Panc1 (cell line): Measurements from ENCODE around the gene MRPL20. TPM values are rescaled to one million over a fixed set of nuclear protein-coding genes. Genes with fewer than 3 reads are reported as not detected.
A peak's percentile ranks its signal among the peaks of the same experiment; 100 is the strongest.

ENCODE experiments used
- ATAC-seq: fragments of 200-7000 bp; cut with Tn5 transposase; 2 replicates; pipeline ENCODE4 v1.9.1; 2020; ENCODE audit warnings: mild to moderate bottlenecking, moderate library complexity
- BruUV-seq: library from RNA; stranded (reverse); fragments of 400-500 nt; replicated peaks from 2 replicates; lab custom pipeline; 2021; lab: Mats Ljungman, UMichigan
- CTCF ChIA-PET: fragments of 300-600 bp; sonication (Branson Sonifier 250); formaldehyde crosslinking; loops from one replicate; lab custom pipeline; 2022; ENCODE audit warnings: antibody characterized with exemption; lab: Charles Lee
- POLR2A ChIA-PET: fragments of 300-600 bp; sonication (Branson Sonifier 250); formaldehyde crosslinking; loops from one replicate; lab custom pipeline; 2022; ENCODE audit warnings: antibody characterized with exemption; lab: Charles Lee
- DNase-seq: peaks from one replicate; pipeline ENCODE4 v3.0.0-alpha.2; 2010; ENCODE audit warnings: low read depth, low spot score
- H3K27ac ChIP-seq: 2 replicates; pipeline ENCODE4 v1.5.1; 2011; ENCODE audit warnings: mild to moderate bottlenecking, low read length, inconsistent platforms
- H3K27me3 ChIP-seq: fragments of 200-500 bp; sonication (Bioruptor generic); 2 replicates; pipeline ENCODE4 v1.6.0; 2014; ENCODE audit warnings: low read length, inconsistent platforms; ENCODE audit not compliant: control insufficient read depth, insufficient read depth
- H3K36me3 ChIP-seq: fragments of 200-500 bp; sonication (Bioruptor generic); 2 replicates; pipeline ENCODE4 v1.5.1; 2014; ENCODE audit warnings: inconsistent platforms, mild to moderate bottlenecking, low read length, moderate library complexity; ENCODE audit not compliant: control insufficient read depth, insufficient read depth
- H3K4me1 ChIP-seq: 2 replicates; pipeline ENCODE4 v1.5.1; 2011; ENCODE audit warnings: inconsistent platforms, mild to moderate bottlenecking, low read length, moderate library complexity; ENCODE audit not compliant: control insufficient read depth, insufficient read depth
- H3K4me3 ChIP-seq, 2 experiments: 2 replicates each; pipeline ENCODE4 v1.5.1; 2011 to 2012; ENCODE audit warnings: low read depth in 2 of 2, low read length in 2 of 2, mild to moderate bottlenecking in 2 of 2, inconsistent platforms in 1 of 2, moderate library complexity in 1 of 2
- H3K9me3 ChIP-seq: fragments of 200-500 bp; sonication (Bioruptor generic); 2 replicates; pipeline ENCODE4 v1.5.1; 2014; ENCODE audit warnings: low read depth, mild to moderate bottlenecking, inconsistent platforms, low read length, moderate library complexity; ENCODE audit not compliant: control insufficient read depth, insufficient read depth
- CTCF ChIP-seq: fragments of 450-650 bp; IDR thresholded peaks from 2 replicates; pipeline ENCODE4 v1.5.1; 2017; ENCODE audit warnings: mild to moderate bottlenecking
- POLR2AphosphoS5 ChIP-seq: IDR thresholded peaks from 2 replicates; pipeline ENCODE4 v1.6.1; 2012; ENCODE audit warnings: mild to moderate bottlenecking, low read depth, low read length, moderate library complexity
- REST ChIP-seq, 2 experiments: IDR thresholded peaks; 2 replicates each; pipeline ENCODE4 v1.6.1; 2011 to 2012; ENCODE audit warnings: low read depth in 2 of 2, control low read depth in 1 of 2, low read length in 1 of 2, mild to moderate bottlenecking in 1 of 2, moderate library complexity in 1 of 2; ENCODE audit not compliant: insufficient read depth in 1 of 2
- SIN3A ChIP-seq: IDR thresholded peaks from 2 replicates; pipeline ENCODE4 v1.6.1; 2012; ENCODE audit warnings: low read depth, mild to moderate bottlenecking, low read length, moderate library complexity, borderline replicate concordance; ENCODE audit not compliant: insufficient read depth
- TCF7L2 ChIP-seq: IDR thresholded peaks from 2 replicates; pipeline ENCODE4 v1.6.1; 2011; ENCODE audit warnings: mild to moderate bottlenecking, low read depth, low read length, inconsistent platforms
- in situ Hi-C: cut with HindIII; loops from 2 replicates; pipeline ENCODE4 v1.10.0; 2016; ENCODE audit warnings: low sequenced_read_pairs, low pct_unique_long_range_greater_than_20kb
- intact Hi-C: fragments of 100-400 bp; cut with micrococcal nuclease; formaldehyde crosslinking; loops from one replicate; pipeline ENCODE4 v1.10.0; 2022; ENCODE audit not compliant: unreplicated experiment
- total RNA-seq: library from RNA; stranded (reverse); gene quantifications from one replicate; pipeline ENCODE4 v1.2.1, GENCODE V29; 2021; ENCODE audit not compliant: unreplicated experiment

The MRPL20 gene
- total RNA-seq, 1 experiment from 2014 or later: 196 TPM

GRCh38 chr1:1421907-1422464, 14.9 kb upstream of the MRPL20 start:
- intact Hi-C loops: no loop called here
- CTCF ChIA-PET: no interaction called here
- DNase-seq (no peak), ATAC-seq (no peak)
- Histone ChIP-seq H3K36me3 (no peaks in the 10 kb centered on the region), H3K9me3 (no peaks in the 10 kb centered on the region), H3K27ac (peak overlapping the region; percentile 65), H3K4me3 (no peak overlapping the region), H3K4me1 (peaks cover 27% of the 10 kb centered on the region), H3K27me3 (no peaks in the 10 kb centered on the region)
- TF ChIP-seq POLR2AphosphoS5 (no peak), TCF7L2 (no peak), CTCF (no peak), SIN3A (no peak), REST (IDR thresholded peaks at IDR 0.05; ENCODE audit: insufficient read depth in 1 of 2, low read depth in 2 of 2, low read length in 1 of 2) (no peak)
- POLR2A ChIA-PET: interaction anchor here (1.5 kb wide), 1 partner anchor 9 kb away, joined by 7 read pairs; no protein-coding TSS in a partner anchor
- no TSS peak for BruUV-seq
- in situ Hi-C loops: no loop called here

GRCh38 chr1:1421147-1421906, 14.2 kb upstream of the MRPL20 start, which contains the start of gene ANKRD65:
ANKRD65 (minus strand) TSS chr1:1421276; CDS start chr1:1421005, 271 bp downstream.
- POLR2A ChIA-PET: interaction anchor here (1.5 kb wide), 1 partner anchor 9 kb away, joined by 7 read pairs; no protein-coding TSS in a partner anchor
- DNase-seq (no peak), ATAC-seq (no peak)
- Histone ChIP-seq H3K36me3 (no peaks in the 10 kb centered on the region), H3K27me3 (no peaks in the 10 kb centered on the region), H3K9me3 (no peaks in the 10 kb centered on the region), H3K27ac (peak within 1 kb of the TSS; percentile 70), H3K4me3 (no peak within 1 kb of the TSS), H3K4me1 (peaks cover 26% of the 10 kb centered on the region)
- in situ Hi-C loops (no loop called here), intact Hi-C loops (no loop called here)
- no TSS peak for BruUV-seq
- CTCF ChIA-PET: no interaction called here
- TF ChIP-seq SIN3A (no peak), REST (IDR thresholded peaks at IDR 0.05; ENCODE audit: insufficient read depth in 1 of 2, low read depth in 2 of 2, low read length in 1 of 2) (no peak), TCF7L2 (no peak), POLR2AphosphoS5 (no peak), CTCF (no peak)
